ENCODE results near the gene ABCA2. TPM values are rescaled to one million over a fixed set of nuclear protein-coding genes. Genes with fewer than 3 reads are reported as not detected.

Gene ABCA2
- total RNA-seq, 2 experiments from 2014 or later: 11.8 to 16.2 TPM

DNA sequence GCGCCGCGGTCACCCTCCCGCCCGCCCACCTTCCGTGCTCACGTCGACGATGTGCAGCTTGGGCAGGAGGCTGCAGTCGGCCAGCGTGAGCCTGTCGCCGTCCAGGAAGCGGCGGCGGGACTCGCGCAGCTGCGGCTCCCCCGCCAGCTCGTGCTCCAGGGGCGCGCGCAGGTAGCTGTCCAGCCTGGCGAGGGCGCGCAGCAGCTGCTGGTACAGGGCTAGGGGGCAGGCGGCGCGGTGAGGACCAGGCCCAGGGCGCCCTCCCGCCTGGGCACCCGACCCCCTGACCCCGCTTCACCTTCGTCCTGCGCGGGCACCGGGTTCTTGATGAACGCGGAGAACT is 33.2 kb downstream of the ABCA2 start:
- H3K9me3 Mint-ChIP-seq: no peaks in the 10 kb centered on the region
- H3K27ac Mint-ChIP-seq: no peak overlapping the region
- peaks cover 5% of the 10 kb centered on the region for H3K27me3 Mint-ChIP-seq
- POLR2A ChIA-PET: interaction anchor here (1.3 kb wide), 1 partner anchor 10 kb away, joined by 5 read pairs; no protein-coding TSS in a partner anchor
- CTCF ChIA-PET: interaction anchor here (1.3 kb wide), 1 partner anchor 51 kb away, joined by 3 read pairs; no protein-coding TSS in a partner anchor
- no peak for DNase-seq
- TF ChIP-seq, protein P1, sequence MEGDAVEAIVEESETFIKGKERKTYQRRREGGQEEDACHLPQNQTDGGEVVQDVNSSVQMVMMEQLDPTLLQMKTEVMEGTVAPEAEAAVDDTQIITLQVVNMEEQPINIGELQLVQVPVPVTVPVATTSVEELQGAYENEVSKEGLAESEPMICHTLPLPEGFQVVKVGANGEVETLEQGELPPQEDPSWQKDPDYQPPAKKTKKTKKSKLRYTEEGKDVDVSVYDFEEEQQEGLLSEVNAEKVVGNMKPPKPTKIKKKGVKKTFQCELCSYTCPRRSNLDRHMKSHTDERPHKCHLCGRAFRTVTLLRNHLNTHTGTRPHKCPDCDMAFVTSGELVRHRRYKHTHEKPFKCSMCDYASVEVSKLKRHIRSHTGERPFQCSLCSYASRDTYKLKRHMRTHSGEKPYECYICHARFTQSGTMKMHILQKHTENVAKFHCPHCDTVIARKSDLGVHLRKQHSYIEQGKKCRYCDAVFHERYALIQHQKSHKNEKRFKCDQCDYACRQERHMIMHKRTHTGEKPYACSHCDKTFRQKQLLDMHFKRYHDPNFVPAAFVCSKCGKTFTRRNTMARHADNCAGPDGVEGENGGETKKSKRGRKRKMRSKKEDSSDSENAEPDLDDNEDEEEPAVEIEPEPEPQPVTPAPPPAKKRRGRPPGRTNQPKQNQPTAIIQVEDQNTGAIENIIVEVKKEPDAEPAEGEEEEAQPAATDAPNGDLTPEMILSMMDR (IDR thresholded peaks at IDR 0.05): no peak
- no peak for ATAC-seq
- intact Hi-C loops (cut with micrococcal nuclease): no loop called here
- peaks cover 6% of the 10 kb centered on the region for H3K36me3 Mint-ChIP-seq (ENCODE audit: low read depth)
- no peak overlapping the region for H3K4me3 Mint-ChIP-seq
- H3K4me1 Mint-ChIP-seq (ENCODE audit: low read depth): peaks cover 42% of the 10 kb centered on the region

DNA sequence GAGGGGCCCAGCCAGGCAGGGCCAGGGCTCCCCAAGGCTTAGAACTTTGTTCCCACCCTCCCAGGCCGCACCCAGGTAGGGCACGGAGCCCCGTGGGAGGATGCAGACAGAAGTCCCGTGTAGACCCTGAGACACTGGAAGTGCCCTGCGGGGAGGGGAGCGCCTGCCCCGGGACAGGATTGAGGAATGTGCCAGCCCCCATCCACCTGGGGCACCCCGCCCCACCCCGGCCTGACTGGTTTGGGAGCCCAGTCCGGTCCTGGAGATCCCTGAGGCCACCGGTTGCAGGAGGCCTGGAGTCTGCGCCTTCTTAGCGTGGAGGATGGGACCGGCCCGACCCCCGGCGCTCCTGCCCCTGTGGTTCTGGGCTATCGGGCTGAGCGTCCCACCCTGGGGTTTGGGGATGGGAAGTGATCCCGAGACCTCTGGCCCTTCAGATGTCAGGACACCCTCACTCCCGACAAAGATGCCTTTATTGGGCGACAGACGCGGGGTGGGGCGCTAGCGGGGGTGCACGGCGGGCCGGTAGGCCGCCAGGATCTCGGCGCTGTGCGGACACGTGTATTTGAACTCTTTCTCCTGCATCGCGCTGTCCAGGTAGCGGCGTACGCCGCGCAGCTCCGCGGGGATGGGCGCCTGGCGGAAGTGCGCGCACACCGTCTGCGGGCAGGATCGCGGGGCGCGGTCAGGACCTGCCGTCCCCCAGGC is 33.7 kb downstream of the ABCA2 start:
- Mint-ChIP-seq H3K4me3 (peak overlapping the region; percentile 86), H3K36me3 (ENCODE audit: low read depth) (peaks cover 6% of the 10 kb centered on the region), H3K27ac (no peak overlapping the region), H3K27me3 (peaks cover 5% of the 10 kb centered on the region), H3K9me3 (no peaks in the 10 kb centered on the region), H3K4me1 (ENCODE audit: low read depth) (peaks cover 41% of the 10 kb centered on the region)
- TF ChIP-seq, protein P1 (IDR thresholded peaks at IDR 0.05): no peak
- CTCF ChIA-PET: interaction anchor here (1.3 to 5.8 kb wide), 5 partner anchors 35 to 70 kb away, joined by 3 to 48 read pairs (median 8); partner anchors contain the start of gene ABCA2
- DNase-seq (no peak), ATAC-seq (no peak)
- intact Hi-C loops (cut with micrococcal nuclease): no loop called here
- POLR2A ChIA-PET: interaction anchor here (0.8 to 1.4 kb wide), 4 partner anchors 9 to 111 kb away, joined by 3 to 5 read pairs (median 3); no protein-coding TSS in a partner anchor

DNA sequence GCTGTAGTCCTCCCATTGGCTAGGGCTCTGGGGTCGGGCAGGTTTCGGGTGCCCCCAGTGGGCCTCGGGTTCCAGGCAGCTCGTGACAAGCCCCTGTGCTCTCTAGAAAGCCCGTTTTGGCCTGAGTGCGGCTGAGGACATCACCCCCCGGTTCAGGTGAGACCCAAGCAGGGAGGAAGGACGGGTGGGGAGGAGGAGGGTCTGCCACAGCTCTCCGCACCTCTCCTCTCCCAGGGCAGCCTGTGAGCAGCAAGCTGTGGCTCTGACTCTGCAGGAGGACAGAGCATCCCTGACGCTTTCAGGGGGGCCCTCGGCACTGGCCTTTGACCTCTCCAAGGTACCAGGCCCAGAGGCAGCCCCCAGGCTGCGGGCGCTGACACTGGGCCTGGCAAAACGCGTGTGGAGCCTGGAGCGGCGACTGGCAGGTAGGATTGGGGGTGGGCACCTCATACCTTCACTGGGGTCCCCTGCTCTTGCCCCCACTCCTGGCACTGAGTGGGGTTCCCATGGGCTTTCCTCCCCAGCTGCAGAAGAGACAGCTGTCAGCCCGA is 35.1 kb downstream of the ABCA2 start:
- Mint-ChIP-seq H3K27me3 (peaks cover 3% of the 10 kb centered on the region), H3K4me1 (ENCODE audit: low read depth) (peaks cover 29% of the 10 kb centered on the region), H3K36me3 (ENCODE audit: low read depth) (peaks cover 6% of the 10 kb centered on the region), H3K9me3 (no peaks in the 10 kb centered on the region), H3K27ac (peak overlapping the region; percentile 88), H3K4me3 (peak overlapping the region; percentile 86)
- ChIA-PET POLR2A (interaction anchor here (0.8 to 1.4 kb wide), 15 partner anchors 8 to 215 kb away, joined by 3 to 5 read pairs (median 3); partner anchors contain the start of genes LRRC26 and MAN1B1), CTCF (interaction anchor here (1.0 to 5.8 kb wide), 8 partner anchors 7 to 91 kb away, joined by 3 to 48 read pairs (median 4); partner anchors contain the start of genes ABCA2 and NPDC1)
- peak; percentile 0 for ATAC-seq
- TF ChIP-seq, protein P1 (IDR thresholded peaks at IDR 0.05): no peak
- no peak for DNase-seq
- intact Hi-C loops (cut with micrococcal nuclease): no loop called here

GRCh38 chr9:136991993-136992818 is 35.8 kb downstream of the ABCA2 start, which contains the start of gene PAXX:
TSS of gene PAXX (plus strand) at chr9:136992422. CDS start at chr9:136992444, 22 bp downstream.
- H3K36me3 Mint-ChIP-seq (ENCODE audit: low read depth): peaks cover 6% of the 10 kb centered on the region
- no peaks in the 10 kb centered on the region for H3K27me3 Mint-ChIP-seq
- peaks cover 22% of the 10 kb centered on the region for H3K4me1 Mint-ChIP-seq (ENCODE audit: low read depth)
- DNase-seq: peak; percentile 96
- CTCF ChIA-PET: interaction anchor here (1.0 to 5.8 kb wide), 11 partner anchors 8 to 321 kb away, joined by 3 to 48 read pairs (median 4); partner anchors contain the start of genes ABCA2 and NPDC1
- peak within 1 kb of the TSS; percentile 88 for H3K27ac Mint-ChIP-seq
- no peaks in the 10 kb centered on the region for H3K9me3 Mint-ChIP-seq
- POLR2A ChIA-PET: interaction anchor here (0.6 to 1.4 kb wide), 22 partner anchors 8 to 215 kb away, joined by 3 to 5 read pairs (median 3); partner anchors contain the start of genes LRRC26, MAN1B1 and TRAF2
- intact Hi-C loops (cut with micrococcal nuclease): no loop called here
- TF ChIP-seq, protein P1 (IDR thresholded peaks at IDR 0.05): no peak
- peak within 1 kb of the TSS; percentile 86 for H3K4me3 Mint-ChIP-seq
- peak; percentile 92 for ATAC-seq
